ENCODE results near the gene PSAPL1. TPM values are rescaled to one million over a fixed set of nuclear protein-coding genes. Genes with fewer than 3 reads are reported as not detected.
"Not testable (repeated sequence)": the region's sequence is repeated elsewhere in the genome, so short reads cannot be mapped to it uniquely, and the experiment has no call there.

PSAPL1 gene
- polyA plus RNA-seq, 12 donors: 0.06 TPM; not detected in 11

DNA sequence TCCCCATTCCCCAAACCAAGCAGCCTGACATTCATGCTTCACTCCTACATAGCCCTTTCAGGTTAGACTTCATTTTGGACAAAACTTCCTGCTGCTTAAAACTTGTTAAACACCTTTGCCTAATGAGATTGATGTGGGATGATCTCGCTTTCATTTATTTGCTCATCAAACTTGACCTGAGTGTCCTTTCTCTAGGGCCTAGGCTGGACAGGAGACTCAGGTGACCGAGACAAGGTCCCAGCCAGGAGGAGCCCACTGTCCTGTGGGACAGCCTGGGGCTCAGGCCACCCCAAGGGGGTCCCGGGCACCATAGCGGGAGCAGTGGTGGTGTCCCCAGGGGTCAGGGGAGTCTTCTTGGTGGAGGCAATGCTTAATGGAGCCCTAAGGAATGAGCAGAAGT is 23.7 kb upstream of the PSAPL1 start:
- DNase-seq: no peak

- DNase-seq: no peak
These were observed 23.3 kb upstream of the PSAPL1 start for GRCh38 chr4:7458066-7458425.

DNA sequence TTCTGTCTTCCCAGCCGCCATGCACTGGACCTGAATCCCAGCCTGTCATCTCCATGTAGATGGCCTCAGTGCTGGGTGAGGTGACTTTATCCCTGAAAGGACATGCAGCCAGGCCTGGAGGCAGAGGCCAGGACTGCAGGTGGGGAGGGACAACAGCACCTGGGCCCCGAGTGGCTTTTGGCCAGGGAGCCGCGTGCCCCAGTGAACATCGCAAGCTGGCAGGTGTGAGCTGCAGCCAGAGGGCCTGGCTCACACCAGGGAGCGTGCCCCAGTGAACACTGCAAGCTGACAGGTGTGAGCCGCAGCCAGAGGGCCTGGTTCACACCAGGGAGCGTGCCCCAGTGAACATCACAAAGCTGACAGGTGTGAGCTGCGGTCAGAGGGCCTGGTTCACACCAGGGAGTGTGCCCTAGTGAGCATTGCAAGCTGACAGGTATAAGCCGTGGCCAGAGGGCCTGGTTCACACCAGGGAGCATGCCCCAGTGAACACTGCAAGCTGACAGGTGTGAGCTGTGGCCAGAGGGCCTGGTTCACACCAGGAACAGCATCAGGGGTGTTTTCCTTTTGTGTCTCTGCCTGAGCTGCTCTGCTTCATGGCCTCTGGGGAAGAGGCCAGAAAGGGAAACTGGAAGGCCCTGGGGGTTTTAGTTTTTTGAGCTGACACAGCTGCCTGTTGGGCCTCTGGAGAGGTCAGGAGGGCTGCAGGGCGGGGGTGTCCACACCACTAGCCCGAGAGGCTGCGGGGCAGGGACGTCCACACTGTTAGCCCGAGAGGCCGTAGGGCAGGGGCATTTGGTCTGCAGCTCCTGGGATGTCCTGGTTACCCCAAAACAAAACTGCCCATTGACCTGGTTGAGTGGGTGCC is 22.7 kb upstream of the PSAPL1 start:
- no peak for DNase-seq

GRCh38 chr4:7452802-7453201 is 18.1 kb upstream of the PSAPL1 start:
- not testable (repeated sequence) for DNase-seq

DNA sequence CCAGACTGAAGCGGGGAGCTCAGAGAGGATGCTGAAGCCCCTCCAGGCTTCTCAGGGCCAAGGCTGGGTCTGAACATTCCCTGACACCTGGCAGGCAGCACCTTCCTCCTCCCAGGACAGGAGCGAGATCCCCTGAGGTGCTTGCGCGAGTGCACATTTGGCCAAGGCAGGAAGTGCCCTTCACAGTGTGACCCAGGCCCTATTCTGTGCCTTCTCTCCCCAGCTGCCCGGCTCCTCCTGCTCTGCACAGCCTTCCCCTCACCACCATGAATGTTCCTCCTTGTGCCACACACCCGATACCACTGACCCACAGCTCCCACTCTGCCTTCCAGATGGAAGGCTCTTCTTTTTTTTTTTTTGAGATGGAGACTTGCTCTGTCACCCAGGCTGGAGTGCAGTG is 17.1 kb upstream of the PSAPL1 start:
- no peak for DNase-seq

GRCh38 chr4:7451434-7451789 is 16.7 kb upstream of the PSAPL1 start:
- no peak for DNase-seq

GRCh38 chr4:7450775-7451433 is 16.2 kb upstream of the PSAPL1 start:
- DNase-seq: no peak

GRCh38 chr4:7448036-7448435 is 13.3 kb upstream of the PSAPL1 start:
- DNase-seq: no peak

DNA sequence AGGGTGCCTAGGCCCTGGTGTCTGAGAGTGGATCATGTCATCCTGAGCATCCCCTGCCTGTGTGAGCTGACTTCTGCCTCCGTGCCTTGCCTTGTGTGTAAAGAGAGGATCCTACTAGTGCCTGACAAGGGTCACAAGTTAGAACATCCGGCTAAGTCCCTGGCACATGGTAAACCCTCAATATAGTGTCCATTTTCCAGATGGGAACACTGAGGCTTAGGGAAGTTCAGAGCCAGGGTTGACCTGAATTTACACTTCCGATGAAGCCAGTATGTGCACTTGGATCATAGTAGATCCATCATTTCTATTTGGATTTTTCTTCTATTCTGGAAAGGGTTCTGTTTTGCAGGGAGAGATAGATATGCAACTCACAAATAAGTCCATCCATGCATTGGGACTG is 12.5 kb upstream of the PSAPL1 start:
- no peak for DNase-seq

- no peak for DNase-seq
These were observed 10.0 kb upstream of the PSAPL1 start for GRCh38 chr4:7444731-7445130.

- DNase-seq: no peak
These were observed 9.6 kb upstream of the PSAPL1 start for GRCh38 chr4:7444314-7444713.

- no peak for DNase-seq
These were observed 7.9 kb upstream of the PSAPL1 start for GRCh38 chr4:7442574-7443162.

DNA sequence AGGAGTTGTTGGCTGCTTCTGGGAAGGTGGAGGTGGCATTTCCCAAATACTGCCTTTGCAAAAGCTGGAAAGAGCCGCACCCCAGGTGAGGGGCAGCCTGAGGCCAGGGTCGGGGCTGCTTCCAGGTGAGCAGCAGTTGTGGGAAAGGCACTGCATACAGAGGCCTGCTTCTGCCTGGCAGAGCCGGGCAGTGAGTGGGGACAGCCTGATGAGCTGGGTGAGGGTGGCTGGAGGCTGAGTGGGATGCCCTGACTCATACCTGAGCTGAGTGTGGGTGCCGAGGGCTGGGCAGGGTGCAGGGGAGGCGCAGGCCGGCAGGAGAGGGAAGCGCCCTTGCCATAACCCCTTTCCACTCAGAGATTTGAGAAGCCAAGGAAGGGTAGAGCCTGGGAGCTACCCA is 6.5 kb upstream of the PSAPL1 start:
- no peak for DNase-seq

DNA sequence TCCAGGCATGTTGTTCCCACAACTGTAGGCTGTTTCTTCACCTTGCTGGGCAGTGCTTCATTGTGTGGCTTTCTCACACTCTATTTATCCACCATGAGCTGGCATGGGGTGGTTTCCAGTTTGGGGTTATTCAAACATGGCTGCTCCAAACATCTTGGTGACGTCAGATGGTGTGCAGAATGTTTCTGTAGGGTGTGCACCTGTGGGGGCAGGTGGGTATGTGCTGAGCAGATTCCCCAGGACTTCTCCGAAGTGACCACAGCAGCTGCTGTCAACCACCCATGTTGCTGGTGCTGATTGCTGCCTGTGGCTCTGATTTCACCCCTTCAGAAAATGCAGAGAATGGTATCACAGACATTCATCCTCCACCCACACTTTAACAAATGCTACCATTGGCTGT is 5.0 kb upstream of the PSAPL1 start:
- no peak for DNase-seq

DNA sequence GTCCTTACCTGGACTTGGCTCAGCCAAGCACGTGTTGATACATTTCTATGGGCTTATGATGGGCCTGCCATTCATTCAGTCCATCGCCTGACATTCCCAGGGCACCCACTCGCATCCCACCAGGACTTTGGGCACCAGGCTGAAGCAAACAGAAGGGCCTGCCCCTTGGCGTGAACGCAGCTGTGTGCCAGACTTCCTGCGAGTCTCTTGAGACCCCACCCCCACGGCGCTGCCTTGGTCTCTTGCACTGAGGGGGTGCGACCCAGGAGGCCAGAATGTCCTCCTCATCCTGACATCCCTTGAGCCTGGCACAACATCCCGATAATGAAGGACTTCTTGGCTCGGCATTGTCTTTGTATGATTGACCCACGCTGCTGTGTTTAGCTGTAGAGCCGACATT is 1.5 kb upstream of the PSAPL1 start:
- no peak for DNase-seq

DNA sequence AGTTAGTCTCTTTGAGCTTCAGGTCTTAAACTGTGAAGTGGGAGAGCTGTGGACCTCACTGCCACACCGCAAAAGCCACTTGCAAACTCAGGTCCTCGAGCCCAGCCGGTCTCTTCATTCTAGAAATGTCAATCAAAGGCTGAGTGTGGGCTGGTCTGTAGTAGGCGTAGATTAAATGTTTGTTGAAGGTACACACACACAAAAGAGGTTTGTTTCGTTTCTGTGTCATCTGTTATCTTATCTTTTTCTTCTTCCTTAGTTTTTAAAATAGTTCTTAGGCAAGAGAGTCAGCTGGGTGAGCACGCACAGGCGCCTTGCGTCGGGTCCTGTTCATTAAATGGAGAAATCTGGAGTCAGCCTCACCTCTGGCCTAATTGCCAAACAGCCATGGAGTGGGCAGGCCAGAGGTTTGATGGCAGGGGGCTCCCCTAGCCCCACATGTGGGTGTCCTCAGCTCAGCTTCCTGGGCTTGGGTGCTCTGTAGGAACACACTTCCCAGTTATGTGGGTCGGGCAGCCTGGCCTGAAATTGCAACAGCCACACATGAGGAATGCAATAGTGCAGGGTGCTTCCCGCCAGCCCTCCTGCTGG is 836 bp upstream of the PSAPL1 start:
- no peak for DNase-seq

DNA sequence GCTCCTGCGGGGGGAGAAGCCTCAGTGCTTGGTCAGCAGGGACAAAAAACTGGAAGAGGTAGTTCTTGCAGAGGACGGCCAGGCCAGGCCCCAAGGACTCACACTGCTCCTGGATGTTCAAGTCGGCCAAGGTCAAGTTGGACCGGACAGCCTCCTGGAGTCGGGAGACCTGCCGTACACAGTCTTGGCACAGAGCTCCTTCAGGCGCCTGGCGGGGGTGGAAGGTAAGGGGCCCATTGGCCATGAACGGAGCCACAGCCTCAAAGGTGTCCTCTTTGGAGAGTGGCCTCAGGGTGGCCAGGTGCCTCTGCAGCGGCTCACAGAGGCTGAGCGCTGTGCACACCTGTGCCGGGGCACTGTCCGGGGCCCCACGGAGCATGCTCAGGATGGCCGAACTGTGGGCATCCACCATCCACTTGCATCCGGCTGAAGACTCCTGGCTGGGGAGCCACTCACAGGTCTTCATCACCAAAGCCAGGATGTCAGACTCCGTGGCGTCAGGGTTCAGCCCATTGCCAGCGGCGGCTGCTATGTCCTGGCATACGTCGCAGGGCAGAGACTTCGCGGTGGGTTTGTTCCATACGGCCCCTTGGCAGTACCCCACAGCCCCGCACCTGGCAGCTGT is 477 bp downstream of the PSAPL1 start:
- DNase-seq: no peak

GRCh38 chr4:7433376-7434140 is 1.2 kb downstream of the PSAPL1 start:
- DNase-seq: no peak

- no peak for DNase-seq
These were observed 2.0 kb downstream of the PSAPL1 start for GRCh38 chr4:7432531-7433375.

GRCh38 chr4:7431696-7432530 is 2.8 kb downstream of the PSAPL1 start:
- DNase-seq: no peak
